ENCODE measurements around the gene DNAJB5.

DNA sequence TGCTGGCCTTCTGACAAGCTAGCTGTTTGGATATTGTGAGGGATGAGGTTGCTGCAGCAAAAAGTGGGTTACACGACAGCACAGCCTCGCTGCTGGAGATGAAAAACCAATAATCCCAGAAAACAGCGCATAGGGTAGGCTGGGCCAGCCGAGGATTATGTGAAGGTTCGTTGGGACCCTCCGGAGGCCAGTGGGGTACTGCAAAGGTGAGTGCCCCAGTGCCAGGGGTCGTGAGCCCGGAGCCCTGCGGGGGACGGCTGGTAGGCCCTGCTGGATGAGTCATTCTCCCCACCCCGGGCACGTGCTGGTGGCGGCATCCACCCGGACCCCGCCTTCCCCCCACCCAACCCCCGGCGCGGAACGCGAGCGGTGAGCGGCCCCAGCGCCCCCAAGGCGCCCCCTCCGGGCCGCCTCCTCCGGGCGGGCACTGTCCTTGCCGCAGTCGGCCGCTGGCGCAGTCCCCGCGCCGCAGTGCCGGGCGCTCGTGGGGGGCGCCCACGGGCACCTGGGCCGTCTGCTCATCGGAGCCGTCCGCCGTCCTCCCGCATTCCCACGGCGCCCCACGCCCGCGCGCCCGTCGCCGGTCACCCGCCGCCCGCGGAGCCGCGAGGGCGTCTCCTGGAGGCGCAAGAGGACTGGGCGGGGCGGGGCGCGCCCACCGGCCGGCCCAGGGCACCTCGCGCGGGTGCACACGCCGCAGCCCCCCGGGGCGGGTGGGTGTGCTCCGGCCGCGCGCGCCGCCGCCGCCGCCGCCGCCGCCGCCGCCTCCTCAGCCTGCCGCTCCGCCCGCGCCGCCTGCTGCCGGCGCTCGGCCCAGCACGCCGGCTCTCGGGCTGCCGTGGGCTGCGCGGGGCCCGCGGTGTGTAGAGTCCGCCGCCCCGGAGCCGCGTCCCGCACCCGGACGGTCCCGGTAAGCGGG lies 31.8 kb upstream of the DNAJB5 start, which contains the start of gene PHF24:
- TF ChIP-seq, protein P1, sequence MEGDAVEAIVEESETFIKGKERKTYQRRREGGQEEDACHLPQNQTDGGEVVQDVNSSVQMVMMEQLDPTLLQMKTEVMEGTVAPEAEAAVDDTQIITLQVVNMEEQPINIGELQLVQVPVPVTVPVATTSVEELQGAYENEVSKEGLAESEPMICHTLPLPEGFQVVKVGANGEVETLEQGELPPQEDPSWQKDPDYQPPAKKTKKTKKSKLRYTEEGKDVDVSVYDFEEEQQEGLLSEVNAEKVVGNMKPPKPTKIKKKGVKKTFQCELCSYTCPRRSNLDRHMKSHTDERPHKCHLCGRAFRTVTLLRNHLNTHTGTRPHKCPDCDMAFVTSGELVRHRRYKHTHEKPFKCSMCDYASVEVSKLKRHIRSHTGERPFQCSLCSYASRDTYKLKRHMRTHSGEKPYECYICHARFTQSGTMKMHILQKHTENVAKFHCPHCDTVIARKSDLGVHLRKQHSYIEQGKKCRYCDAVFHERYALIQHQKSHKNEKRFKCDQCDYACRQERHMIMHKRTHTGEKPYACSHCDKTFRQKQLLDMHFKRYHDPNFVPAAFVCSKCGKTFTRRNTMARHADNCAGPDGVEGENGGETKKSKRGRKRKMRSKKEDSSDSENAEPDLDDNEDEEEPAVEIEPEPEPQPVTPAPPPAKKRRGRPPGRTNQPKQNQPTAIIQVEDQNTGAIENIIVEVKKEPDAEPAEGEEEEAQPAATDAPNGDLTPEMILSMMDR (IDR thresholded peaks at IDR 0.05; ENCODE audit: low read depth, low read length, missing input control) = peak; percentile 9
- TF ChIP-seq SP1 (IDR thresholded peaks at IDR 0.05) (no peak), YY1 (IDR thresholded peaks at IDR 0.05) (no peak), TAF1 (conservative IDR thresholded peaks at IDR 0.05) (no peak)
- TF ChIP-seq, protein P2, sequence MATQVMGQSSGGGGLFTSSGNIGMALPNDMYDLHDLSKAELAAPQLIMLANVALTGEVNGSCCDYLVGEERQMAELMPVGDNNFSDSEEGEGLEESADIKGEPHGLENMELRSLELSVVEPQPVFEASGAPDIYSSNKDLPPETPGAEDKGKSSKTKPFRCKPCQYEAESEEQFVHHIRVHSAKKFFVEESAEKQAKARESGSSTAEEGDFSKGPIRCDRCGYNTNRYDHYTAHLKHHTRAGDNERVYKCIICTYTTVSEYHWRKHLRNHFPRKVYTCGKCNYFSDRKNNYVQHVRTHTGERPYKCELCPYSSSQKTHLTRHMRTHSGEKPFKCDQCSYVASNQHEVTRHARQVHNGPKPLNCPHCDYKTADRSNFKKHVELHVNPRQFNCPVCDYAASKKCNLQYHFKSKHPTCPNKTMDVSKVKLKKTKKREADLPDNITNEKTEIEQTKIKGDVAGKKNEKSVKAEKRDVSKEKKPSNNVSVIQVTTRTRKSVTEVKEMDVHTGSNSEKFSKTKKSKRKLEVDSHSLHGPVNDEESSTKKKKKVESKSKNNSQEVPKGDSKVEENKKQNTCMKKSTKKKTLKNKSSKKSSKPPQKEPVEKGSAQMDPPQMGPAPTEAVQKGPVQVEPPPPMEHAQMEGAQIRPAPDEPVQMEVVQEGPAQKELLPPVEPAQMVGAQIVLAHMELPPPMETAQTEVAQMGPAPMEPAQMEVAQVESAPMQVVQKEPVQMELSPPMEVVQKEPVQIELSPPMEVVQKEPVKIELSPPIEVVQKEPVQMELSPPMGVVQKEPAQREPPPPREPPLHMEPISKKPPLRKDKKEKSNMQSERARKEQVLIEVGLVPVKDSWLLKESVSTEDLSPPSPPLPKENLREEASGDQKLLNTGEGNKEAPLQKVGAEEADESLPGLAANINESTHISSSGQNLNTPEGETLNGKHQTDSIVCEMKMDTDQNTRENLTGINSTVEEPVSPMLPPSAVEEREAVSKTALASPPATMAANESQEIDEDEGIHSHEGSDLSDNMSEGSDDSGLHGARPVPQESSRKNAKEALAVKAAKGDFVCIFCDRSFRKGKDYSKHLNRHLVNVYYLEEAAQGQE (IDR thresholded peaks at IDR 0.05) = no peak
- TF ChIP-seq, protein P3, sequence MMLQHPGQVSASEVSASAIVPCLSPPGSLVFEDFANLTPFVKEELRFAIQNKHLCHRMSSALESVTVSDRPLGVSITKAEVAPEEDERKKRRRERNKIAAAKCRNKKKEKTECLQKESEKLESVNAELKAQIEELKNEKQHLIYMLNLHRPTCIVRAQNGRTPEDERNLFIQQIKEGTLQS (IDR thresholded peaks at IDR 0.05) = no peak
